RWPE2 (cell line): ENCODE data around the gene AMH.

ENCODE experiments used
- ATAC-seq: fragments of 200-7000 bp; cut with Tn5 transposase; 3 replicates; pipeline ENCODE4 v1.9.1; 2021; ENCODE audit warnings: low read depth
- DNase-seq: peaks from one replicate; pipeline ENCODE4 v3.0.0-alpha.2; 2020; ENCODE audit warnings: low spot score
- H3K27ac ChIP-seq: fragments of 450-650 bp; 2 replicates; pipeline ENCODE4 v1.5.1; 2017; ENCODE audit warnings: mild to moderate bottlenecking; ENCODE audit not compliant: poor library complexity, severe bottlenecking
- H3K27me3 ChIP-seq: fragments of 250-450 bp; sonication (Bioruptor Pico); 2 replicates; pipeline ENCODE4 v1.5.1; 2021; ENCODE audit warnings: mild to moderate bottlenecking, moderate library complexity; ENCODE audit not compliant: insufficient read depth, poor library complexity, severe bottlenecking
- H3K36me3 ChIP-seq: fragments of 250-450 bp; sonication (Bioruptor Pico); 2 replicates; pipeline ENCODE4 v1.5.1; 2020; ENCODE audit warnings: low read depth, mild to moderate bottlenecking, moderate library complexity
- H3K4me1 ChIP-seq: fragments of 250-450 bp; sonication (Bioruptor Pico); 2 replicates; pipeline ENCODE4 v1.5.1; 2021; ENCODE audit warnings: mild to moderate bottlenecking, moderate library complexity; ENCODE audit not compliant: insufficient read depth, poor library complexity, severe bottlenecking
- H3K4me3 ChIP-seq: fragments of 250-450 bp; sonication (Bioruptor Pico); 2 replicates; pipeline ENCODE4 v1.5.1; 2021; ENCODE audit warnings: mild to moderate bottlenecking, moderate library complexity; ENCODE audit not compliant: severe bottlenecking
- H3K9me3 ChIP-seq: fragments of 250-450 bp; sonication (Bioruptor Pico); 2 replicates; pipeline ENCODE4 v1.5.1; 2021; ENCODE audit warnings: mild to moderate bottlenecking, moderate library complexity; ENCODE audit not compliant: severe bottlenecking
- CTCF ChIP-seq: fragments of 450-650 bp; IDR thresholded peaks from one replicate; pipeline ENCODE4 v1.5.1; 2017; ENCODE audit warnings: mild to moderate bottlenecking, moderate library complexity; ENCODE audit not compliant: poor library complexity, severe bottlenecking

AMH gene

GRCh38 chr19:2231621-2232221 lies 17.4 kb upstream of the AMH start:
- H3K27ac ChIP-seq, result no peak overlapping the region
- H3K4me3 ChIP-seq, result no peak overlapping the region
- no peaks in the 10 kb centered on the region for H3K4me1 ChIP-seq
- DNase-seq (no peak), ATAC-seq (no peak)
- peaks cover 45% of the 10 kb centered on the region for H3K36me3 ChIP-seq
- H3K9me3 ChIP-seq, result no peaks in the 10 kb centered on the region
- H3K27me3 ChIP-seq, result no peaks in the 10 kb centered on the region
- TF ChIP-seq CTCF, result no peak

DNA sequence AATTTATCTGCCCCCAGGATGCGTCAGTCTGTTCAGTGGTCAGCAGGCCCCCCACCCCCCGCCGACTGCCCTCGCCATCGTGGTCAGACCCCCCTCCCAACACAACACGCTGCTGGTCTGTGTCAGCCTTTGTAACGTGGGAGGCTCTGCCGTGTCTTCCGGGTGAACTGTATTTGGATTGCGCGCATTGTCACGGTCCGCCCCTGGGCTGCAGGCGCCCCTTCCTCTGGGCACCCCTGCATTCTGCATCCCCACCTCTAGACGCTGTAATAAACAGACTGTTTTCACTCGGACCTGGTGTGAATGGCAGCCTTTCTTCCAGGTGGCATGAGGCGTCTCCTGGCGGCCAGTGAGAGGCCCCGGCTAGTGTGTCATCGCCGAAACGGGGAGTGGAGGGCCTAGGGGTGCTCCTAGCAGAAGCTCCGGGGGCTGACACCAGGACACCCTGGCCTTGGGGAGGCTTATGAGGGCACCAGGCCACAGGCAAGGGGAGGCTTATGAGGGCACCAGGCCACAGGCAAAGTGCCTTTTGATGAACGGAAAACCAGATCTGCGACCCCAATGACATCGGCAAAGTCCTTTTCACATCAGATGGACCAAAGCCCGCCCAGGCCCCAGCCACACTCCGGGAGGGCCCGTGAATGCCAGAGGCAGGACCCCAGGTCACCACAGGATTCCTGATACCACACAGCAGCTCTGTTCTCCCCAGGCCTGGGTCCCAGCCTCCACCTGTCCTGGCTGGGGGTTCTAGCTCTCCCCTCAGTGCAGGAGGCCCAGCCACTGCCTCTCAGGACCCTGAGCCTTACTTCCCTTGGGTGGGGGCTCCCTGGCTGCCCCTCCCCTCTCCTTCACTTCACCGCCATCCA lies 16.6 kb upstream of the AMH start:
- no peaks in the 10 kb centered on the region for H3K9me3 ChIP-seq
- no peak for ATAC-seq
- H3K4me1 ChIP-seq, result no peaks in the 10 kb centered on the region
- TF ChIP-seq CTCF, result no peak
- no peak overlapping the region for H3K27ac ChIP-seq
- DNase-seq, result no peak
- H3K36me3 ChIP-seq, result peaks cover 47% of the 10 kb centered on the region
- H3K4me3 ChIP-seq, result no peak overlapping the region
- no peaks in the 10 kb centered on the region for H3K27me3 ChIP-seq

- ATAC-seq, result no peak
- H3K9me3 ChIP-seq, result no peaks in the 10 kb centered on the region
- H3K4me1 ChIP-seq, result peaks cover 8% of the 10 kb centered on the region
- no peak overlapping the region for H3K4me3 ChIP-seq
- H3K36me3 ChIP-seq, result peaks cover 52% of the 10 kb centered on the region
- H3K27ac ChIP-seq, result no peak overlapping the region
- DNase-seq, result no peak
- TF ChIP-seq CTCF, result no peak
- H3K27me3 ChIP-seq, result no peaks in the 10 kb centered on the region
Observed at GRCh38 chr19:2233601-2234280, 15.4 kb upstream of the AMH start.

DNA sequence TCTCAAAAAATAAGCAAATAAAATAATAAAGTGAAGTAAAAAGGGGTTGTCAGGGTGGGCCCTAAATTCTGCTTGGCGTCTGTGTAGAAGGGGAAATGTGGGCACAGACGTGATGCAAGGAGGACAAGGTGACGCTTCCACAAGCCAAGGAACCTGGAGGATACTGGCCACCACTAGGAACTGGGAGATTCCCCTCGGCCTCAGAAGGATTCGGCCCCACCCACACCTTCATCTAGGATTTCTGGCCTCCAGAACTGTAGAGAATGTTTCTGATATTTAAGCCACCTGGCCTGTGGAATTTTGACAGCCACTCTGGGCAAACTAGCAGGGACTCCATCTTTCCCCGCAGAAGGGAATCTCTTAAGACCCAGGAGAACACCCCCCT lies 14.1 kb upstream of the AMH start:
- peaks cover 45% of the 10 kb centered on the region for H3K36me3 ChIP-seq
- no peaks in the 10 kb centered on the region for H3K9me3 ChIP-seq
- H3K27ac ChIP-seq, result peak overlapping the region; percentile 69
- no peak for TF ChIP-seq CTCF
- peak overlapping the region; percentile 88 for H3K4me3 ChIP-seq
- ATAC-seq (0 out of 3 replicates have a peak, but pooled peaks have one; percentile 3), DNase-seq (no peak)
- H3K27me3 ChIP-seq, result no peaks in the 10 kb centered on the region
- H3K4me1 ChIP-seq, result peaks cover 10% of the 10 kb centered on the region
